CD4-positive, alpha-beta T cell treated with Interleukin-4 for 1 hour (primary cell): ENCODE results near the gene DZIP1.
"Not testable (repeated sequence)": the region's sequence is repeated elsewhere in the genome, so short reads cannot be mapped to it uniquely, and the experiment has no call there.

Source experiments
- DNase-seq, 2 donors: peaks; one replicate each; pipeline ENCODE4 v3.0.0-alpha.2; 2020 to 2022

The DZIP1 gene

DNA sequence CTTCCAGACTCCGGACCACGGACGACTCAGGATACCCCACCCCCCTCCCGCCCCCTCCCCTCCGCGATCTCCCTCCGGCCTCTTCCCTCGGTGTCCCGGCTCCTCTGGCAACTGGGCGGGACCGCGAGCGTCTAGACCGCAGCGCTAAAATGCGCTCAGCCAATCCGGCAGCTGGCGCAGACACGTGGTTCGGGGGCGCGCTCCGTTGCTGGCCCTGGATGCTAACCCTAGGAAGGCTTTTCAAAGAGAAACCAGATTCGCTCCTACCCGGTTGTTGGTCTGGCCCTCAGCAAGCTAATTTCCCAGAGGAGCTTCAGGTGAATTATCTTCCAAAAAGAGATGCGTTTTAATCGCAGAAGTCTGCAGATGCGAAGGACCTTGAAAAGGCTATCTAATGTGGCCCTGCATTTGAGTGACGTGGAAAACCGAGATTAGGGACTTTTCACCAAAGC lies at the start of gene DZIP1:
Gene DZIP1 (minus strand): TSS at position 106 of the 452 bp plus-strand sequence. CDS start 2,677 bp downstream, outside the sequence.
- no peak for DNase-seq

GRCh38 chr13:95690986-95691385 lies 46.5 kb upstream of the DZIP1 start:
- DNase-seq, result not testable (repeated sequence)

GRCh38 chr13:95689582-95689926 lies 45.0 kb upstream of the DZIP1 start:
- DNase-seq, result no peak

GRCh38 chr13:95684960-95685359 lies 40.5 kb upstream of the DZIP1 start:
- DNase-seq, result not testable (repeated sequence)

GRCh38 chr13:95684418-95684817 lies 39.9 kb upstream of the DZIP1 start:
- no peak for DNase-seq

- DNase-seq, result no peak
Observed at GRCh38 chr13:95679722-95680121, 35.2 kb upstream of the DZIP1 start.

DNA sequence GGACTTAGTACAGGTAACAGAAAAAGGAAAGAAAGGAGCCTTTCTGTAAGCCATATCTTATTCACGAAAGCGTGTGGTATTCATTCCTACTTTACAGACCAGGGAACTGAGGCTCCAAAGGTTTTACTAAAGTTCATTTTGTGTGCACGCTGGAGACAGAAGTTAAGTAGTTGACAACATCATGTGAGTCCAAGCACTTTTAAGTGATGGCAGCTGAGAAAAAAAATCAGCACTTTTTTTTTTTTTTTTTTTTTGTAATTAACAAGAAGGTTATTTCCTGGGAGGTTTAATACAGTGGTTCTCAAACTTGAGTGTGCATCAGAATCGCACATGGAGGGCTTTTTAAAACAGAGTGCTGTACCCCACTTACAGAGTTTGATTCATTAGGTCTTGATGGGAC lies 34.5 kb upstream of the DZIP1 start:
- no peak for DNase-seq

DNA sequence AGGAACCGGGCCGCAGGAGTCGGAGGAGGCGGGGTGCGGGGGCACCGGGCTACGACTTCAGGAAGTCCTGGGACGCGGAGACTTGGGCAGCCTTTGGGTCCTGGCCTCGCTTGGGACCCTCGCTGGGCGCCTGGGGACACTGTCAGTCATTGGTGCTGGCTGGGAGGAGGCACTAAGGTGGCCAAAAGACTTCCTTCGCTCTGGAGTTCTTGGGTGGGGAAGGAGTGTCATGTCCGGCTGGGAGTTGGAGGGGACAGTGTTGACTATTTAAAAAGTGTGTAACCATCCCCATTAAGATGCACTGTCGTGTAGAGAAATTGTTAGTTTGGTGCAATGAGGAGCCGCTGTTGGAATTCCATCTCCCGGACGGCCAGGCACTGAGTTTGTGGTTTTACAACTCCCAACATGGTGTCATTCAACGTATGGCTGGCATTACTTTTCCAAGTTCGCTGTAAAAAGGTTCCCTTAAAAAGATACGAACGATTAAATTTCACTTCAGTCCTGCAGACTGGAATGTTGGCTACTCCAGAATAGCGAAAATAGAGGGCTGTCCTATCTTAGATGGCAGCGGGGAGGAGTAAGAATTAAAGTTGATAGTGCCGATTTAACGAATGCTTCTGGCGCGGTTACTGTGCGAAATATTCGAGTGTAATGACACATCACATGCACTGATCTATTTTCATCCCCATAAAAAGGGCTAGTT lies 33.2 kb upstream of the DZIP1 start:
- DNase-seq, result peak in 1 of 2 donors; percentile 21

DNA sequence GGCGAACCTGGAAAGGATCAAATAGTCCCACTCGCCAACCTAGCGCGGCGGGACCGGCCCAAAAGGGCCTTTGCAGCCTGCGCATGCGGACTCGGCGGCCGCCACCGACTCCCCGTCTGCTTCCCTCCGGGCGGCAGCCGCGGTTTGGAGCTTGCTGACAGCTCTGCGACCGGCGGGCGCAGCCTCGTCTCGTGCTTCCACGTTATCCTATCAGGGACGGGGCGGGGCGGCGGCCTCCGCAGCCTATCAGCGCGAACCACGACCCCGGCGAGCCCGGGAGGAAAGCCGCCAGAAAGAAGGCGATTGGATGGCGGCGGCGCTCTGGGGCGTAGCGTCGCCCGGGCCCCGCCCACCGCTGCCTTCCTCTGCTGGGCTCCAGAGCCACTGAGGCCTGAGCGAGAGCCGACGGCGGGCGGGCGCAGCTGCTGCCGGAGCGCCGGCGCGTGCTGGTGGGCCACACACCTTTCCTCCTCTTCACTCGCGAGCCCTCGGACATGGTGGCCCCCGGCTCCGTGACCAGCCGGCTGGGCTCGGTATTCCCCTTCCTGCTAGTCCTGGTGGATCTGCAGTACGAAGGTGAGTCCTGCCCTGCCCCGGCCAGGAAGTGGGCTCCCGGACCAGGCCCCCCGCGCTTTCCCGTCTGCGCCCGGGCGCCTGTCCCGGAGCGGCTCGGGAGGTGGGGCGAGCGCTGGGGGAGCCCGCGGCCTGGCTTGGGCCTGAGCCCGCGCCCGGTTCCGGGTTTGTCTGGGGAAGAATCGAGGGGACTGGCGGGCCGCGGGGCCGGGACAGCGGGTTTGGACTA lies 32.5 kb upstream of the DZIP1 start, which contains the start of gene DNAJC3:
Gene DNAJC3 (plus strand): TSS at position 378 of the 802 bp plus-strand sequence. CDS start 117 bp downstream, at position 495.
- peak; percentile 98 to 99 for DNase-seq

GRCh38 chr13:95676105-95676761 lies 31.7 kb upstream of the DZIP1 start:
- peak; percentile 27 to 45 for DNase-seq

GRCh38 chr13:95671597-95671996 lies 27.1 kb upstream of the DZIP1 start:
- DNase-seq, result no peak

- not testable (repeated sequence) for DNase-seq
Observed at GRCh38 chr13:95667235-95667634, 22.7 kb upstream of the DZIP1 start.

- peak in 1 of 2 donors; percentile 37 for DNase-seq
Observed at GRCh38 chr13:95660981-95661581, 16.6 kb upstream of the DZIP1 start.

DNA sequence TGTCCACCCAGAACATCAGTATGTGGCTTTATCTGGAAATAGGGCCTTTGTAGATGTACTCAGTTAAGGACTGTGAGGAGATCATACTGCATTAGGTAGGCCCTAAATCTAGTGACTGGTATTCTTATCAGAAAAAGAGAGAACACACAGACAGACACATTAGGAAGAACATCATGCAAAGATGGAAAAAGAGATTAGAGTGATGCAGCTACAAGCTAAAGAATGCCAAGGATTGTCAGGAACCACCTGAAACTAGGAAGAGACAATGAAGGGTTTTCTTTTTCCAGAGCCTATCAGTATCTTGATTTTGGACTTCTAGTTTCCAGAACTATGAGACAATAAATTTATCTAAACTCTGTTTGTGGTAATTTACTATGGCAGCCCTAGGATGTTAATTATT lies 15.0 kb upstream of the DZIP1 start:
- no peak for DNase-seq

DNA sequence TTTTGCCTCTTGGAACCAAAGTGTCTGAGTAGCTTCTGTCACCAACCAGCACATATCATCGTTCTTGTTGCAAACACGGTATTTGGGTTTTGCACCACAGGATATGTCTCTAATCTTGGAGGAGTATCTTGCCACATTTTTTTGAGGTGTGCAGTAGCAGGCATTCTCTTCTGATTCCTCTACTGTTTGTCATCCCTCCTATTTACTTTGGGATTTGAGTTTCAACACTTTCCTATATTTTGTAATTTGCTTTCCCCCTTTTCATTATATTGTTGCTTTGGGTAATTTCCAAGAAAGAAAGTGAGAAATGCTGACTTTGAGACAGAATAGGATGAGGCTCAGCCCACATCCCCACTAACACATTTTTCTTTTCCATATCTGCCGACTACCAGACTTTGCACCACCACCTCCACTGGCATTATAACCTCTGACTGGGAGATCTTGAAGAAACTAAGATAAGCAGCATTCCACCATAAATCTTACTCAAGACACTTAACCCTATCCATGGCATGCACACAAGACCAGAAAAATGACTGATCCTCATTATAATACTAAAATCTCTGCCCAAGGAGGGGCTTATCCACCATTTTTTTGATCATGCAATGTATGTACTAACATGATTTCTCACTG lies 12.0 kb upstream of the DZIP1 start:
- DNase-seq, result no peak

- DNase-seq, result no peak
Observed at GRCh38 chr13:95652821-95653220, 8.3 kb upstream of the DZIP1 start.

DNA sequence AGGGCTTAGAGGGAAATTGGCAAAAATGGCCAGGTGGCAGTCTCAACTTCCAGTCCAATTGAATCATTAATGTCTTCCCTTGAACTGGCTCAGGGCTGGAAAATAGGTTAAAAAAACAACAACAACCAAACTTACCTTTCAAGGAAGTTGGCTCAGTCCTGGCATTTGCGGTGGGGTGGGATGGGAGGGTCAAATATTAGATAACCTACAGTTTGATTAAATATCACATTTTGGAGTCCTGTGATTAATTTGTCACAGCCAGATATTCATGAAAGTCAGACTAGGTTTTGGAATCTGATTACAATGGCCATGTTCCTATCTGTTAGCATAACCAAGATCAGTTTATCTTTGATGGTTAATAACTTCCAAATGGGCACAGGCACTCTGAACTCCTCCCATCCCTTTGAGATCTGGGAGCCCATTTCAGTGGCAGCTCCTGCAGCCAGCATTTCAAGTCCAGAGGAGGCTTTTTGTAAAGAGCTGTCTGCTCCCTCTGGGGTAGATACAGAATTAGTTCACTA lies 7.8 kb upstream of the DZIP1 start:
- DNase-seq, result no peak

DNA sequence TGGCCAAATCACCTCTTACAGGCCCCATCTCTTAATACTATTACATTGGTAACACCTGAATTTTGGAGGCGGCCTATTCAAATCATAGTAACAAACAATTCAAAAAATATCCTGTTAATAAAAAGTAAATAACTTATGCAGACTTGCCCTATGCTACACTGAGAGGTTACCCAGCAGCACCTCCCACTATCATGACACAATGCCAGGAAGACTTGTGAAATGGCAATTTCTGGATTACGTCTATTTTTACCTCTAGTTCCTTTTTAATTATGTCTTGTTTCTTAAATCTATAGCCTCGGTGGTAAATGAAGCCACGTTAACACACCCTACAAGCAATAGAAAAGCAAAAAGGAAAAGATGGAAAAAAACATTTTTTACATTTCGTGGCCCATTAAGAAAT lies 6.2 kb upstream of the DZIP1 start:
- no peak for DNase-seq

GRCh38 chr13:95647321-95647720 lies 2.8 kb upstream of the DZIP1 start:
- DNase-seq, result no peak

- no peak for DNase-seq
Observed at GRCh38 chr13:95643936-95644598, 439 bp downstream of the DZIP1 start.

DNA sequence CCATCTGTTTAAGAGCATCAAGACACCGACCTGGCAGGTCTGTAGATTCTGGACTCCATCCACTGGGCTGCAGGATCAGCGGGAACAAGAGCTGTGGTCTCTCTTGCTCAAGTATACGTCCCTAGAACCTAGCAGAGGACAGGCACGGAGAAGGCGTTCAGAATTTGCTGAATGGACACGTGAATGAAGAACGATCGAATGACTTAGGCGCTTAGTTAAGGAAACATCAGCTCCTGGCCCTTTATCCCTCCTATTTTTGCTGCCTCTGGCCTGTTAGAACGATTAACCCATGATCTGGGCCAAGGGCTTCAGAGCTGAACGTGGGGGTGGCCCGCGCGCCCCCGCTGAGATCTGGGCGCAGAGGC lies 953 bp downstream of the DZIP1 start:
- no peak for DNase-seq

DNA sequence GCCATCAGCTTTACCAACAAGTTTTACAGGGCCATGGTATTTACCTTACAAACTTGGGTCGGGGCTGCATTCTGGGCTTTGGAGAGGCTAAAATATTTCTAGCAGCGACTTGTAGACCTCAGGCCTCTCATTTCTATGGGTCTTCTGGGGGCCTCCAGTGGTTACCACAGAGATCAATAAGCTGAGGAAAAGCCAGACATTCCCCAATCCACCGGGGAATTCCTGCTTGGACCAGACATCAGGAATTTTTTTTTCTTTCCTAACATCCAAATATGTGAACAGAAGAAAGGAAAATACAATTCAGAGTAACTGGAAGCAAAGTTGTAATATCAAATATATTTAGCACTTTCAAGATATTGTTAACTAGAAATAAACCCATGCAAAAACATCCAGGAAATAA lies 1.5 kb downstream of the DZIP1 start:
- DNase-seq, result no peak
